HG03045 (cell line): Measurements from ENCODE around the gene CCDC24.

Experiments
- ATAC-seq: cut with Tn5 transposase; IDR thresholded peaks from one replicate; pipeline ENCODE4 v1.9.1; 2021; ENCODE audit warnings: mild to moderate bottlenecking, moderate library complexity; ENCODE audit not compliant: unreplicated experiment

The CCDC24 gene

DNA sequence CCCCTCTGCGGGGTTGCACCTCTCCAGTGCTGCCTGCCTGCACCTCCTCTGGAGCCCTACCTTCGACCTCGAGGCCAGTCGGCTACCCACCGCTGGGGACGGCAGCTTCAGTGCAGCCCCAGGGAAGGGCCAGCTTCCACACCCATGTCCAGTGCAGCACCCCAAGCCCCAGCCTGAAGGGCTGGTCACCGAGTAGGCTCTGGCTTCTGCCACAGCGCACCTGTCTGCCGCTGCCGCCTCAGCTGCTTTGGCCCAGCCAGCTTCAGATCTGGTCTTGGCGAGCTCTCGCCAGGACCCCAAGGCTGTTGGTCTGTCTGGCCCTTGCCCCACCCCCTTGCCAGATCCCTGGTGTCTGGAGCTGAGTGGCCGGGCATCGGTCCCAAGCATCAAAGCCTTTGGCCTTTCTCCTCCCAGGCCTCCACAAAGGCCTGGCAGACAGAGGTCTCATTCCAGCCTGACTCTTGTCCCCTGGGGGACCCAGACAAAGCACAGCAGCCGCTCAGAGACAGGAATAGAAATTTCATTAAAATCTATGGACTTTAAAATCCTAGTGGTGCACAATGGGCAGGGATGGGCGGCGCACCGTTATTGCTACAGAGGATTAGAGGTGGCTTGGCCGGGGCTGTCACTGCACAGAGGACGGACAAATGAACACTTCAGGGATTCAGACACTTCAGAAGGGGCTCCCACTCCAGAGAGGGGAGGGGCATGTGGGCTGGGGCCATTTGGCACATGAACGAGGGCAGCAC, 4.8 kb downstream of the CCDC24 start:
- no peak for ATAC-seq

DNA sequence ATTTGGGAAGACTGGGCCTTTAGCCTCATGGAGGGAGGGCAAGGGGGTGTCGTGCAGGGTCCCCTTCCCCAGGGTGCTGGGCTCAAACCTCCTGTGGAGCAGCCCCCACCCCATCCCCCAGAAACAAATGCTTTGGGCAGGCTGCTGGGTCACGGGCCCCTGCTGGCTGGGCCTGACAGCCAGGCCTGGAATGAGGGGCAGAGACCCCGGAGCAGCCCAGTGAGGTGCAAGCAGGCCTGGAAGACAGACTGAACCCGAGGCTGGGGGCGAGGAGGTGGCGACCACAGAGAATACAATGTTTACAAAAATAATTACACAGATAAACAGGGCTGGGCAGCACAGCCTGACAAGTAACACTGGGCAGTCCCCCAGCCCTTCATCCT, 5.3 kb downstream of the CCDC24 start:
- ATAC-seq: no peak

DNA sequence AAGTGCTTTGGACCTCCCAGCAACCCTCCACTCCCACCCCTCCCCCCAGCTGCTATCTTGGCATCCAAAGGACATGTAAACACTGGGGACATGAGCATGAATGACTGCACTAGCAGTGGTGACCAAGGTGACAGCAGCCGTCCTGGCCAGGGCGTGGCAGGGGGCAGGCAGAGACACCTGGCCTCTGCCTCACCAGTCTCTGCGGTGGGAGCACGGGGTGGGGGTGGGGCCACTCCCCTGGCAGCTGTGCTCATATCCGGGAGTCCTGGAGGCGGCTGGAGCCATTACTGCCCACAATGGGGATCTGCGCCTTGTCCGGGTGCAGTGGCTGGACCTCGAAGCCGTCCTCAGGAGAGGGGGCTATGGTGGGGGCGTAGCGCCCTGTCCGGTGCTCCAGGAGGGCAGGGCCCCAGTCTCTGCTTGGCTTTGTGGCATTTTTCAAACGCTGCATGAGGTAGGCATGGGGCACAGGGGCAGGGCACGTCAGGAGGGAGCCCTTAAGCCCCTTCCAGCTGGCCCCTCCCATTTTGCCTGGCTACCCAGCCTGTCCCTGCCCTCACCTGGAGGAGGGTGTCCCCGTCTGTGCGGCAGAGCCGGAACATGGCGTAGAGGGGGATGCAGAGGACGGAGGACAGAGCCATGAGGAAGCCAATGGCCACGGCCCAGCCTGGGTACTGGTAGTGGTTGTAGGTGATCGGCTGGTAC, 6.0 kb downstream of the CCDC24 start:
- no peak for ATAC-seq

DNA sequence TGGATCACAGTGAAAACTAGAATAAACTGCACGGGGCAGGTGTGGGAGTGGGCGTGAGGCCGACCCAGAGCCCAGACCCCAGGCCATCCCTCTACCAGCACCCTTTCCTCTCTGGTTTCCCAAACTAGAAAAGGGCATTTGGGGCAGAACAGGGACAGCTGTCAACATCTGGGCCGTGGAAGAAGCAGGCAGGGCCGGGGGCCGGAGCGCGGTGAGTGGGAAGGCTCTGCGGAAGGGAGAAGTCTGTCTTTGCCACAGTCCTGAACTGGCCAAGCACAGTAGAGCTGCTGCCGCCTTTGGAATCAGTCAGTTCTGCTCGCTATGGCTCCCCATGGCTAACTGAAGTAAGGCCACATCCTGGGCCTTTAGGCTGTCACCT, 6.6 kb downstream of the CCDC24 start:
- ATAC-seq: no peak

DNA sequence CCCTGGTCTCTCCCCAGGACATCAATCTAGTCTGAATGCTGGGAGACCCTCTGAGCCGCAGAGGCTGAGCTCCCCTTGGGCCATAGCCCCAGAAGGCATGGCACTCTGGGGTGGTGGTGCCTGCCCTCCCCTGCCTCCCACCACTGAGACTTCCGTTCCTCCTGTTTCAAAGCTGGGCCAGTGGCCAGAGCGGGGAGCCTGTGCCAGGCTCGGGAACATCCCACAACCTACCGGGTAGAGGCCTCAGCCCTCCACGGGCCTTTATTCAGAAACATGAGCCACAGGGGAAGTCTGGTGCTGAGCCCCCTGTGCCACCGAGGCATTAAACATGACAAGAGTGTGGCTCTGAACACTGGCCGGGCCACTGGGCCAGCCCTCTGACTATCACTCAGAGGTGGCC, 8.1 kb downstream of the CCDC24 start:
- ATAC-seq: no peak

DNA sequence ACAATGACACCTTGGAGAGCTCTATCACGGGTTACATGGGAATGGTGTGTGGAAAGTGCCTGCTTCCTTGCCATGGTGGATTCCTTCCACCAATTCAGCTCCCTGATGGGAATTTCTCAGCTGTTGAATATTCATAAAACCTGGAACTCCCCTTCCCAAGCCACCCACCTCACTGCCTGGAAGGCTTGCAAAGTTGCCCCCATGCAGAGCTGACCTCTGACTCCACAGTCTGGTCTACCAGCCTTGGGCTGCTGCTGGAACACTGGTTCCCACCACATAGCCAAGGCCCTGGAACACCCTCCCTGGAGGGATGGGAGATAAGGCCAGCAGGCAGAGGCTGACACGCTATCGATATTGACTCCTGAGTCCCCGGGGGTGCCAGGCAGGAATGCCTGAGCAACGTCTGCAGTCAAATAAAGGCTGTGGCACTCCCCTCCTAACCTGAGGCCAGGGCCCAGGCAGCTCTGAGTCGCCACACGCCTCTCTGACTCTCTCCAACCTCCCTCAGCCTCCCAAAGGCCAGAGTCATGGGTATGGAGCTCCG, 8.8 kb downstream of the CCDC24 start:
- ATAC-seq: no peak

DNA sequence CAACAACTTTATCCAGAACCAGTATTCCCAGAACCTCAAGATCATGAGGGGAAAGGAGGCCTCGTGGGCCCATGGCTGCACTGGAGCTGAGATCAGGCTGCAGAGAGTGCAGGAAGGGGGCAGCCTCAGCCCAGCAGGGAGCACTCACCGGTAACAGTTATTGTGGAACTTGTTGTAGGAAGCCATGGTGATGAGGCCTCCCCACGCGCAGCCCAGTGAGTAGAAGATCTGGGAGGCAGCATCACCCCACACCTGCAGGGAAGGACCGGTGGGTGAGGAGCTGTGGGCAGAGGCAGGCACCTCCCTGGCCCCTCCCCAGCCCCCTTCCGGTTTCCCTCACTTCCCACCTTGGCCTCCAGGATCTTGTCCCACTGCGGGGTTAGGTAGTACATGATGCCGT, 10.8 kb downstream of the CCDC24 start:
- ATAC-seq: no peak

DNA sequence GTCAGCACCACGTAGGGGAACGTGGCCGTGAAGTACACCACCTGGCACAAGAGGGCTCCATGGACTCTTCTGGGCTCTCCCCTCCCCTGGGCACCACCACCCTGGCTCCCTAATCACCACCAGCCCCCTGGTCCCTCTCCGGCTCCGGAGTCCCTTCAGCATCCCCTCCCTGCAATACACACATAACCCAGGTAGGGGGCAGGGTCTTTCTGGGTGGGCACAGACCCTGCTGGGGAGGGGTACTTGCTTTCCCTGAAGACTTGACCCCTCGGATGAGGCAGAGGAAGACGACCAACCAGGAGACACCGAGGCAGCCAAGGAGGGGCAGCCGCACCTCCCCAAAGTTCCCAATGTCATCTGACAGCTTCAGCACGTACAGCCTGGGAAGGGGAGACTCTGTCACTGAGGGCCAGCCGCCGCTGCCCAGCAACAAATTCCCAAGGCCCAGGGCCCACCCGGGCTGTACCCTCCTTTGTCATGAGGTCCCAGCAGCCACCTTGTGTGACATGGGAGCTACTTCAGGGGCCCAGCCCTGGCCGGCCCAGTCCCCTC, 11.3 kb downstream of the CCDC24 start:
- no peak for ATAC-seq

DNA sequence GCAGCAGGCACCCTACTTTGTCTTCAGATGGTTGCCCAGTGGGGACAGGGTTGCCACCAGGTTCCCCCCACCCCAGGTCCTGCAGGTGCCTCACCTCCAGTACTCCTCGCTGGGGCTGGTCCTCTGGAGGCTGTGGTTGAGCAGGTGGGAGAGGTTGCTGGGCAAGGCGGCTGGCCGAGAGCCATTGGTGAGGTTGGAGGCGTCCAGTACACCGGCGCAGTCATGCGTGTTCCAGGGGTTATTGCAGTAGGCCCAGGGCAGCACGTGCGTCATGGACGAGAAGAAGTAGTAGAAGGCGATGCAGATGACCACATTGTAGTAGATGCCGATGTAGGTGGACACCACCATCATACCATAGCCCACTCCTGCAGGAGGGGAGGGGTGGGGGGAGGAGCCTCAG, 16.9 kb downstream of the CCDC24 start:
- no peak for ATAC-seq

DNA sequence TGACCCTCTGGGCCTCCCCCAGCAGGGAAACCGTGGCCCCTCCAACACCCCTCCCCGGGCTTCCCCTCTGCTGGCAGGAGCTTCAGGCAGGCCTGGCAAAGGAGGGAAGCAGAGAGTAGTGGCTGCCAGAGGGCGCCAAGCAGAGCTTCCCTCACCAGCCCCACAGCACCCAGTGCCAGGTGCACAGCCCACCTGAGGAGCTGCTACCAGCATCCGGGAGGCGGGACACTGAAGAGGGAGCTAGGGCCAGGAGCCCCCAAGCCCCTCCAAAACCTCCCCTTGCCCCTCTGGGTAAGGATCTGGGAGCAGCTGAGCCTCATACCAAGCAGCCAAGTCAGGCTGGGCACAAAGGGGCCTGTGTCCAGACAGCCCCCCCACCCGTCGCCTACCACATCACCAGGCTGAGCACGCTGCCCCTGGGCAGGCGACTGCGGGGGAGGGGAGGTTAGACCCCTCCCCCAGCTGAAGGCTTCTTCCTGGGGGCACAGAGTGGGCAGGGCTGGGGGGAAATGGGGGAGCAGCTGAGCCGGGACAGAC, 19.6 kb downstream of the CCDC24 start:
- ATAC-seq: no peak

DNA sequence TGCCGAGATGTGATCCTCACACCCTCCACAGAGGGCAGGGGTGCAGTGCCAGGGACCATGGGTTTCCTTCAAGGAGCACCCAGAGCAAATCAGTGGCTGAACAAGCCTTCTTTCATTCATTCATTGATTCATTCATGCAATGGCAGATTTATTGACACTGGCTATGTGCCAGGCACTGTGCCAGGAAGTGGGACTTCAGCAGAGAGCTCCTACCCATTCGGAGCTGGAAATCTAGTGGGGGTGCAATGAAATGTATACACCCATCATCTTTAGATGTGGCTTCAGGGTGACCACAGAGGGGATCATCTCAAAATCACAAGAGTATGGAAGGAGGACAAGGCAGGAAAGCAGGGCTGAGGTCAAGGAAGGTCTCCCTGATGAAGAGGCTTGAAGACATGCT, 21.0 kb downstream of the CCDC24 start:
- ATAC-seq: no peak

DNA sequence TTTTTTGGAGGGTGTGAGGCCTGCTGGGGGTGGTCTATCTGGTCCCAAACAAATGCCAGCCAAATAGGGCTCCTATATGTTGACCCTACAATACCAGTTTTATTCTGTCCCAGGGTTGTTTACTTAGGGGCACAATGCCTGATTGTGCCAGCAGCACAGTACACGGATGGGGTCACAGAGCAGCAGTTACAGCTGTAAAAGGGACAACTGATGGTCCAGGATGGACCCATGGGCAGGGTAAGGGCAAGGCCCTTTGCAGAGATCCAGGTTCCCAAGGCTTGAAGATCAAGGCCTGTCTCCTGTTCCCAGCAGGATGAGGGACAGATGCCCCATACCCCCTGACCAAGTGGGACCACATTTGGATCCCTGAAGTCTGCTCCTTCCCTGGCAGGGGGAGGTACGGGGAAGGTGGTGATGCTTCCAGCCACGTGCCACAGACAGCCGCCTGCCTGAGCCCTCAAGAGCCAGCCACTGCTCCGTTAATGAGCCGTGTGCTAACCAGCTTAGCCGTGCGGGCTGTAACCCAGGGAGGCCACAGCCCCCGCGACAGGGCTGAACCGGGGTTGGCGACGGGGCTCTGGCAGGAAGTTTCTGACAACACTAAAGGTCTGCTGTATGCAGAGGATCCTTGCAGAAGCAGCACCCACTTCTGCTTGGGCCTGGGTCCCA, 21.7 kb downstream of the CCDC24 start:
- no peak for ATAC-seq

DNA sequence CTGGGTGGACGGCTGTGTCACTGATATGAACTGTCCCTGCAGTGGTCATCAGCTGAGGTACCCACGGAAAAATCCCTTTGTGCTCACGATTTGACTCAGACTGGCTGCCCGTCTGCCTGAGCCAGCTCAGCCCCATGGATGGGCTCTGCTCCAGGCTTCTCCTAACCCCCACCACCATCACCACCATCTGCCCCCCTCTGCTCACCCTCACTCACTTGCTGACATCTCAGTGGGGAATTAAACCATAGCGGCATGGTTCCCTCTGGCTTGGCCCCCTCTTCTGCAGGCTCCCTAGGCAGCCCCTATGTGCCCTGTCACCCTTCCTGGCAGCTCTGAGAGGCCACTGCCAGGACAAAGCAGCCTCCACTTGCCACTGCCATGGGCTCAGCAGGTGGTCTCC, 22.6 kb downstream of the CCDC24 start:
- ATAC-seq: no peak

DNA sequence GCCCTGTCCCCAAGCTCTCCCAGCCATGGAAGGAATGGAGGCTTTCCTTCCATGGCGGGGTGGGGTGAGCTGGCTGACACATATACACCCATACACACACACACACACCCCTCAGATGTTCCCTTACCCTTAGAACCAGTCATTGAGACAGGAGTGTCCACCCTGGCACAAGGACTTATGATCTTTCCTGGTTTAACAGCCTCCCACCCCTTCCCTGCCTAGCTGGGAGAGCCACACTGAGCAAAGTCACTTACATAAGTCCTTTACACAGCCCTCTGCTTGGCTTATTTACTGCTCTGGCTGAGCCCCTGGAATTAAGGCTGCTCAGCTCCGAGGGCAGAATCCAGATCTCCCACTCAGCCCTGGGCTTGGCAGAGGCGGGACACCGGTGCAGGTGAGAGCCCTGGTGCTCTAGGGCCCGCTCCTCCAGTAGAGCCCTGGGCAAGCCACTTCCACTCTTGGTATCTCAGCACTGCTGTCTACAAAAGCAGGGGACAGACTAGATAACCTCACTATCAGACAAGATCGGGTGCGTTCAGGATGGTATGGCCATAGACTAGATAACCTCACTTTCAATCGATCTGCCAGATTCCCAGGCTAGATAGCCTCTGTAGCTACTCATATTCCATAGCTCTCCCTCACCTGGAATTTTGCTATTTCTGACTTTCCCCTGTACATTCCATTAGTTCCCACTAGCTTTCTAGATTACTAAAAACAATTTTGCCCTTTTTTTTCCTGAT, 23.1 kb downstream of the CCDC24 start:
- no peak for ATAC-seq

DNA sequence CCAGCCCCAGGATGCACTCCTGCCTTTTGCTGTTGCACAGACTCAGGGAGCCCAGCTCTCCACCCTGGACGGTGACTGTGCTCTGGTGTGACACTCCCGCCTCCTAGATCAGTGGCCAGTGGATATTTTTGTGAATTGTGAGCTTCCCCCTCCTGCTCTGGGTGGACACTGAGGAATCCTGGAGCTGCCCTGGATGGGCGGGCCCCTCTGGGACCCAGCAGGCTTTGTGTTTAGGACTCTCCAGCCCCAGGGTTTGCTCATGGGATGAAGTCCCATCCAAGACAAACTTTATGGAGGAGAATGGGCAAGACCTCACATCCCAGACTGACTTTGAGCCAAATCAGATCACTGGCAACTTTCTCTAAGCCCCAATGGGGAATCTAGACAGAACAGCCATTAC, 23.8 kb downstream of the CCDC24 start:
- ATAC-seq: no peak

DNA sequence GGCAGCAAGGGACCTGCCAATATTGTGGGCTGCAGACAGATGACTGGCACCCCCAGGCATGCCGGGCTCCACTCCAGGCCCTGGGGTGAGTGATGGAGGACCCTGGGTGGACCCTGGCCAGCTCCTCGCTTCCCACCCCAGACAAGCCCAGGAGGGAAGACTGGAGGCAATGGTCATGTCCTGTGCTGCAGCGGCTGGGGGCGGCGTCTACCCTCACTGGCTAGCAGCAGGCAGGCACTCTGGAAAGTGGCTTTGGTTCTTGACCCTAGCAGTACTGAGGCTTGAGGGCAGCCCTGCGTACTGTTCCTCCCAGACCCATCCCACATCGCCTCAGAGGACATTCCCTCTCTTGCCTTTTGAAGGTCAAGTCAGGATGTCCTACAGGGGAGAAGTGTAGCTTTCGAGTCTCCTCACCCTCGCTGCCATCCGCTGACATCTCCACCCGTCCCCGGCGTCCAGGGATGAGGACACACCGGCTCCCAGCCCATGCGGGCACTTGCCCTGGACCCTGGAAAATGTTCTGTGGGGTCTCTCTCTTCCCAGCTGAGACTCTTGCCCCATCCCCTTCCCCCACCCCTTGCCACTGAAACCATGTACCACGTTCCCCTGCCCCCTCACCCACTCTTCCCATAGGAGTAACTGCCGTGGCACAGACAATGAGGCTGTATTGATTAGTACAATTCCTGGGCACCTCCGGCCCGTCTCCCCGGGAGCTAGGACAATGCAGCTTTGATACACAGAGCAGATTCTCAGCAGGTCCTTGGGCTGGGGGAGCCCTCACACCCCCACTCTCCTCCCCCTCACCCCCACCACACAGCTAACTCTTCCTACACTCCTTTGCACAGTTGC, 24.9 kb downstream of the CCDC24 start:
- ATAC-seq: no peak

DNA sequence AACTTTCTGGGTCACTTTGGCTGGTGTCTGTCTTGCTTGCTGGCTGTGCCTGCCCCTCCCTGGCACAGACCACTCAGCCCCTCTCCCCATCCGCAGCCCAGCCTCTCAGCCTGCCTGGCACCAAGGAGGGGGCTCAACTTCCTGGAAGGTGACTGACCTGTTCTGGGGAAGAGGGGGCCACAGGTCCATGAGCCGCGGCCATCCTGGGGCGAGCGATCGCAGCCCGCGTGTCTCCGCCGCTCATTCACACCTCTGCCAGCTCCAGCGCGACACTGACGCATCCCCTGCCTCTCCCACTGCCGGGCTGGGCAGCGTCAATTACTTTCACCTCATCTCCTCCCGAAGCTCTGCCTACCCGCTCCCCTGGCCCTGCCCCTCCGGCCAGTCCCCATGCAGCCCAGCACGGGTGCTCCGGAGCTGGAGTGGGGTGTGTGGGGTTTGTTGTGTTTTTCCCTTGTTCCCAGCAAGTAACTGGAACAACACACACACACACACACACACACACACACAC, 25.5 kb downstream of the CCDC24 start:
- no peak for ATAC-seq

DNA sequence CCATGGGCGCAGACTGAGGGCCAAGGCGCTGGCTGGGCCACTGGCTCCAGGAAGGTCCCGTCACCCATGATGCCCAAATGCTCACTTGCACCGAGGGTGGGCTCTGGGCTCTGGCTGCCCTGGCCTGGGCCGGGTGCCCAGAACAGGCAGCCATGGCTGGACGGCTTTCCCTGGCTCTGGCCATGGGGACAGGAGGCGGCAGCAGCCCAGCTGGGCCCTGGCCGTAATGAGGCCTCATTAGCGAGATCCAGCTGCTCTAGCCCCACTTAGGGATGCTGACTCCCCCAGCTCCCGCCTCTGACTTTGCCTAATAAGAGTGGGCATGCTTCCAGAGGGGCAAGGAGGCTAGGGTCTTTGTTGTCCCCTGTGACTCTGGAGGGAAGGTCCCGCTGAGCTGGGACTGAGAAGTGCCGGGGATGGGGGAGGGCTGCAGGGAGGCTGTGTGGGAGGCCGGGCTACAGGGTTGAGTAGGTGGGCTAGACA, 28.1 kb downstream of the CCDC24 start:
- ATAC-seq: no peak

DNA sequence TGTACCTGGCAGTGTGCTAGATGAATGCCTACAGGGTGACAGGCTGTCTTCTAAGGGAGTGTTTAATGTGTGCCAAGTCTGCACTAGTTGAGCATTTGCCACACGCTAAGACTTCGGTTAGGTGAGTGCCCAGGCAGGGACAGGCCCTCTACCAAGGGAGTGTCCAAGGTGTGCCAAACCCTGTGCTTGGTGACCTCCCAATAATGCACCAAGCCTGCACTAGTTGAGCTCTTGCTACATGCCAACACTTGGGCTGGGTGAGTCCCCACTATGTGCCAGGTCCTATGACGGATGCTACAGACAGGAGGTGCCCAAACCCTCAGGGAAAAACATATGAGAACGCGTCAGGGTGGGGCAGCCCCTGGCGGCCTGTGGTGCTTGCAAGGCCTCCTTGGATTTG, 29.1 kb downstream of the CCDC24 start:
- no peak for ATAC-seq
